K562 (cell line): ENCODE measurements around the gene SCAMP3. TPM values are rescaled to one million over a fixed set of nuclear protein-coding genes. Genes with fewer than 3 reads are reported as not detected.

ENCODE experiments used
- BDP1 ChIP-seq: IDR thresholded peaks from 3 replicates; pipeline ENCODE4 v1.6.1; 2011; ENCODE audit not compliant: insufficient read length, insufficient read depth
- CHAMP1 ChIP-seq: fragments of 450-650 bp; IDR thresholded peaks from 2 replicates; pipeline ENCODE4 v1.6.1; 2016; ENCODE audit warnings: mild to moderate bottlenecking
- ELK1 ChIP-seq: sonication (generic); formaldehyde crosslinking; IDR thresholded peaks from 2 replicates; pipeline ENCODE4 v1.8.1; 2022; ENCODE audit warnings: missing genetic modification reagents
- EZH2 ChIP-seq: IDR thresholded peaks from 2 replicates; pipeline ENCODE4 v1.6.1; 2012; ENCODE audit warnings: low read depth, mild to moderate bottlenecking, inconsistent platforms, low read length, borderline replicate concordance
- FOXO4 ChIP-seq: fragments of 450-650 bp; formaldehyde crosslinking; IDR thresholded peaks from 2 replicates; pipeline ENCODE4 v1.4.0; 2020; ENCODE audit warnings: mild to moderate bottlenecking, moderate library complexity
- MAFG ChIP-seq: fragments of 450-650 bp; conservative IDR thresholded peaks from 2 replicates; pipeline ENCODE4 v1.6.1; 2016; ENCODE audit warnings: missing genetic modification characterization, missing compliant biosample characterization
- RAD21 ChIP-seq, 2 experiments: fragments of 250-450 bp in 1 of 2; fragments of 450-650 bp in 1 of 2; sonication (Bioruptor Pico) in 1 of 2; formaldehyde crosslinking in 1 of 2; IDR thresholded peaks in 1 of 2; conservative IDR thresholded peaks in 1 of 2; 2 replicates each; pipeline versions ENCODE4 v1.4.0 to v1.8.0; 2020 to 2022; ENCODE audit warnings: mild to moderate bottlenecking in 2 of 2, moderate library complexity in 1 of 2
- RHOXF2B ChIP-seq: fragments of 250-450 bp; sonication (Bioruptor Pico); conservative IDR thresholded peaks from 2 replicates; pipeline ENCODE4 v1.5.1; 2021
- RREB1 ChIP-seq: fragments of 250-450 bp; sonication (Bioruptor Pico); IDR thresholded peaks from 2 replicates; pipeline ENCODE4 v1.4.0; 2020
- SMARCC2 ChIP-seq: fragments of 450-650 bp; IDR thresholded peaks from 2 replicates; pipeline ENCODE4 v1.6.1; 2017; ENCODE audit warnings: antibody characterized with exemption, moderate library complexity, mild to moderate bottlenecking, low read depth
- SOX6 ChIP-seq: fragments of 450-650 bp; IDR thresholded peaks from 2 replicates; pipeline ENCODE4 v1.6.1; 2014; ENCODE audit warnings: mild to moderate bottlenecking
- SRSF9 ChIP-seq: fragments of 200-400 bp; formaldehyde crosslinking; IDR thresholded peaks from 2 replicates; pipeline ENCODE4 v1.6.1; 2017; ENCODE audit warnings: low read depth, low read length, borderline replicate concordance
- TCF15 ChIP-seq: fragments of 250-450 bp; sonication (Bioruptor Pico); IDR thresholded peaks from 2 replicates; pipeline ENCODE4 v1.8.0; 2022; ENCODE audit warnings: moderate library complexity, mild to moderate bottlenecking, inconsistent platforms
- ZBTB34 ChIP-seq: fragments of 250-450 bp; sonication (Bioruptor Pico); IDR thresholded peaks from 2 replicates; pipeline ENCODE4 v1.8.0; 2021; ENCODE audit warnings: mild to moderate bottlenecking, moderate library complexity
- polyA plus RNA-seq, 8 experiments: library from polyadenylated mRNA; depleted of rRNA in 4 of 8; stranded (reverse) in 5 of 8; unstranded in 3 of 8; fragments of >200 nt; fragmentation: Nextera tagmentation in 2 of 8; fragmentation: Illumina TruSeq in 1 of 8; extraction: Ambion mirVana in 2 of 8; extraction: Trizol in 1 of 8; gene quantifications; 2 replicates each; pipeline versions ENCODE4 v1.2.1 to v1.2.3, GENCODE V29; 2011 to 2014; ENCODE audit warnings: inconsistent platforms in 1 of 8, missing spikeins in 1 of 8
- total RNA-seq, 7 experiments: library from RNA; depleted of rRNA in 6 of 7; stranded (reverse); fragments of >200 nt in 6 of 7; fragmentation: Illumina TruSeq in 2 of 7; extraction: Trizol in 2 of 7; gene quantifications; 2 replicates each; pipeline versions ENCODE4 v1.2.1 to v1.2.3, GENCODE V29; 2011 to 2021; ENCODE audit warnings: low replicate concordance in 1 of 7

Gene SCAMP3
- total and polyA plus RNA-seq, 9 of the 15 experiments (the other 6 are each of a cell fraction or from before 2014, with no cell fraction given): 14.2 to 131 (median 86.1) TPM

GRCh38 chr1:155307247-155307740, 45.1 kb upstream of the SCAMP3 start (continued):
- TF ChIP-seq RREB1 (CRISPR knock-in tag) (peak; percentile 93), SMARCC2 (no peak), ZBTB34 (CRISPR knock-in tag) (peak; percentile 89), SRSF9 (no peak), EZH2 (no peak), SOX6 (no peak), MAFG (tag) (0 out of 2 replicates have a peak, but pooled peaks have one; percentile 20), RHOXF2B (CRISPR knock-in tag) (no peak; the same call in 1 of the 2 replicates), CHAMP1 (no peak), ELK1 (CRISPR knock-in tag) (no peak), TCF15 (CRISPR knock-in tag) (peak; percentile 97), BDP1 (no peak), FOXO4 (peak; percentile 91), RAD21 (CRISPR knock-in tag; conservative IDR thresholded peaks at IDR 0.05 in 1 of 2, IDR thresholded peaks at IDR 0.05 in 1 of 2) (peak; percentile 74 to 86)
